ENCODE measurements around the gene TMEM86B.

DNA sequence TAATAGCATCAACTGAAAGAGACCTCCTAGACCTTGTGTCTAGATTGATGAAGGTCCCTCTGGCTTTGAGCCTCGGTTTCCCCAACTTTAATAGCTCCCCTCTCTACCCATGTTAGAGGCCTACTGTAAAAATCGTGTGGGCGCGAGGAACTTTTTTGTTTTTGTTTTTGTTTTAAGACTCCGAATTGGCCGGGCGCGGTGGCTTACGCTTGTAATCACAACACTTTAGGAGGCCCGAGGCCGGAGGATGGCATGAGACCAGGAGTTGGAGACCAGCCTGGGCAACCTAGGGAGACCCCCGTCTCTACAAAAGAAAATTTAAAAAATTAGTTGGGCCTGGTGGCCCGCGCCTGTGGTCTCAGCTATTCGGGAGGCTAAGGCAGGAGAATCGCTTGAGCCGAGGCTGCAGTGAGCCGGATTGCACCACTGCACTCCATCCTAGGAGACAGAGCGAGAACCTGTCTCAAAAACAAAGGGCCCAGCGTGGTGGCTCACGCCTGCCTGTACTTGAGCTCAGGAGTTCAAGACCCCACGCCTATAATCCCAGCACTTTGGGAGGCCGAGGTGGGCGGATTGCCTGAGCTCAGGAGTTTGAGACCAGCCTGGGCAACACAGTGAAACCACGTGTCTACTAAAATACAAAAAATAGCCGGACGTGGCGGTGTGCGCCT is 31.1 kb upstream of the TMEM86B start:
- TF ChIP-seq, protein P1, sequence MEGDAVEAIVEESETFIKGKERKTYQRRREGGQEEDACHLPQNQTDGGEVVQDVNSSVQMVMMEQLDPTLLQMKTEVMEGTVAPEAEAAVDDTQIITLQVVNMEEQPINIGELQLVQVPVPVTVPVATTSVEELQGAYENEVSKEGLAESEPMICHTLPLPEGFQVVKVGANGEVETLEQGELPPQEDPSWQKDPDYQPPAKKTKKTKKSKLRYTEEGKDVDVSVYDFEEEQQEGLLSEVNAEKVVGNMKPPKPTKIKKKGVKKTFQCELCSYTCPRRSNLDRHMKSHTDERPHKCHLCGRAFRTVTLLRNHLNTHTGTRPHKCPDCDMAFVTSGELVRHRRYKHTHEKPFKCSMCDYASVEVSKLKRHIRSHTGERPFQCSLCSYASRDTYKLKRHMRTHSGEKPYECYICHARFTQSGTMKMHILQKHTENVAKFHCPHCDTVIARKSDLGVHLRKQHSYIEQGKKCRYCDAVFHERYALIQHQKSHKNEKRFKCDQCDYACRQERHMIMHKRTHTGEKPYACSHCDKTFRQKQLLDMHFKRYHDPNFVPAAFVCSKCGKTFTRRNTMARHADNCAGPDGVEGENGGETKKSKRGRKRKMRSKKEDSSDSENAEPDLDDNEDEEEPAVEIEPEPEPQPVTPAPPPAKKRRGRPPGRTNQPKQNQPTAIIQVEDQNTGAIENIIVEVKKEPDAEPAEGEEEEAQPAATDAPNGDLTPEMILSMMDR (IDR thresholded peaks at IDR 0.05), result no peak
- TF ChIP-seq, protein P2, sequence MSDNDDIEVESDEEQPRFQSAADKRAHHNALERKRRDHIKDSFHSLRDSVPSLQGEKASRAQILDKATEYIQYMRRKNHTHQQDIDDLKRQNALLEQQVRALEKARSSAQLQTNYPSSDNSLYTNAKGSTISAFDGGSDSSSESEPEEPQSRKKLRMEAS (IDR thresholded peaks at IDR 0.05; ENCODE audit: low read depth), result no peak
- TF ChIP-seq POLR2AphosphoS5 (IDR thresholded peaks at IDR 0.05; ENCODE audit: low read depth, low read length) (no peak), EZH2phosphoT487 (IDR thresholded peaks at IDR 0.05; ENCODE audit: borderline replicate concordance, low read depth) (no peak)
- TF ChIP-seq, protein P3, sequence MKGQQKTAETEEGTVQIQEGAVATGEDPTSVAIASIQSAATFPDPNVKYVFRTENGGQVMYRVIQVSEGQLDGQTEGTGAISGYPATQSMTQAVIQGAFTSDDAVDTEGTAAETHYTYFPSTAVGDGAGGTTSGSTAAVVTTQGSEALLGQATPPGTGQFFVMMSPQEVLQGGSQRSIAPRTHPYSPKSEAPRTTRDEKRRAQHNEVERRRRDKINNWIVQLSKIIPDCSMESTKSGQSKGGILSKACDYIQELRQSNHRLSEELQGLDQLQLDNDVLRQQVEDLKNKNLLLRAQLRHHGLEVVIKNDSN (IDR thresholded peaks at IDR 0.05; ENCODE audit: borderline replicate concordance, low read depth), result no peak
